ENCODE measurements around the gene HSPB9. TPM values are rescaled to one million over a fixed set of nuclear protein-coding genes. Genes with fewer than 3 reads are reported as not detected.

HSPB9 gene
- total and polyA plus RNA-seq, 9 of the 15 experiments (the other 6 are each of a cell fraction or from before 2014, with no cell fraction given), result 0.04 to 0.16 (median 0.08) TPM; not detected in 3

- TF ChIP-seq MYC (IDR thresholded peaks at IDR 0.05; ENCODE audit: low read depth, low read length) (peak; percentile 98), MYC (CRISPR knock-in tag; IDR thresholded peaks at IDR 0.05; ENCODE audit: borderline replicate concordance, low read depth) (no peak), CREB3L1 (IDR thresholded peaks at IDR 0.05; ENCODE audit: borderline replicate concordance, low read depth) (peak; percentile 76; the same call in 1 of the 2 replicates), ZNF239 (CRISPR knock-in tag; IDR thresholded peaks at IDR 0.05) (no peak)
Observed at GRCh38 chr17:42120770-42121769, 1.5 kb upstream of the HSPB9 start, which contains the start of gene KAT2A (continued).

- DNase-seq (ENCODE audit: extremely low read depth in 1 of 4, low spot score in 3 of 4) (no peak), FAIRE-seq (no peak), ATAC-seq (no peak)
- Histone ChIP-seq H3K79me2 (ENCODE audit: control insufficient read depth, insufficient read depth, low read length) (peaks cover 10% of the 10 kb centered on the region; the same call in 2 of the 3 replicates), H3K4me2 (ENCODE audit: insufficient read depth, low read length) (no peak overlapping the region), H3K9me3 (replicated peaks; ENCODE audit: control insufficient read depth, insufficient read depth, low read depth, low read length) (no peaks in the 10 kb centered on the region), H3K4me3 (no peak overlapping the region), H3K36me3 (ENCODE audit: control insufficient read depth, insufficient read depth, low read length) (peaks cover 58% of the 10 kb centered on the region), H4K20me1 (replicated peaks; ENCODE audit: control insufficient read depth, insufficient read depth, low read length) (no peaks in the 10 kb centered on the region), H3K27ac (ENCODE audit: extremely low read depth, low read depth, low read length) (no peak overlapping the region), H3K9ac (ENCODE audit: insufficient read depth in 1 of 2, low read depth in 2 of 2, low read length in 2 of 2) (no peak overlapping the region), H2AFZ (ENCODE audit: low read depth, low read length) (no peak overlapping the region), H3K4me1 (replicated peaks in 1 of 2; ENCODE audit: control insufficient read depth in 2 of 2, insufficient read depth in 2 of 2, low read length in 2 of 2) (peaks cover 13 to 34% of the 10 kb centered on the region in 2 experiments), H3K27me3 (ENCODE audit: control insufficient read depth in 2 of 2, insufficient read depth in 2 of 2, low read length in 2 of 2) (no peaks in the 10 kb centered on the region), H3K9me1 (ENCODE audit: control insufficient read depth, insufficient read depth, low read length) (peaks cover 3% of the 10 kb centered on the region)
- 92% methylated on average over 3 of the region's 3 CpGs for WGBS (ENCODE audit: insufficient coverage, low coverage, missing lambda C conversion rate)
- TF ChIP-seq MYC (IDR thresholded peaks at IDR 0.05; ENCODE audit: low read depth, low read length) (no peak), MYC (CRISPR knock-in tag; IDR thresholded peaks at IDR 0.05; ENCODE audit: borderline replicate concordance, low read depth) (no peak), POLR2A (conservative IDR thresholded peaks at IDR 0.05) (peak; percentile 30; the same call in 1 of the 2 replicates), YY1 (IDR thresholded peaks at IDR 0.05; ENCODE audit: borderline replicate concordance in 1 of 3, control insufficient read depth in 1 of 3, extremely low read depth in 1 of 3, insufficient read depth in 3 of 3, insufficient read length in 1 of 3, insufficient replicate concordance in 2 of 3, low read depth in 1 of 3, low read length in 2 of 3) (no peak), SMAD4 (CRISPR knock-in tag; conservative IDR thresholded peaks at IDR 0.05) (no peak), CTCF (IDR thresholded peaks at IDR 0.05 in 2 of 3, conservative IDR thresholded peaks at IDR 0.05 in 1 of 3; ENCODE audit: insufficient read depth in 2 of 3, low read depth in 1 of 3, low read length in 3 of 3) (peak in 2 of 3 experiments; percentile 4 to 14; a peak in 2 of 6 replicates), C11orf30 (IDR thresholded peaks at IDR 0.05; ENCODE audit: low read depth) (no peak), GTF2F1 (IDR thresholded peaks at IDR 0.05; ENCODE audit: low read depth, low read length) (no peak), SMARCB1 (IDR thresholded peaks at IDR 0.05; ENCODE audit: insufficient read length, low read depth) (no peak), NCOA4 (IDR thresholded peaks at IDR 0.05; ENCODE audit: partially characterized antibody) (no peak), MYNN (IDR thresholded peaks at IDR 0.05) (no peak), MYNN (CRISPR knock-in tag; IDR thresholded peaks at IDR 0.05) (no peak)
- POLR2A ChIA-PET, result interaction anchor here (0.6 to 0.9 kb wide), 2 partner anchors 85 to 104 kb away, joined by 3 read pairs; partner anchors contain the start of gene NKIRAS2
- CTCF ChIA-PET (ENCODE audit: low intra/inter-chr PET ratio), result no interaction called here
- intact Hi-C loops (cut with micrococcal nuclease) (no loop called here), in situ Hi-C loops (cut with MboI) (loop anchor here (25.0 kb wide), 1 partner anchor 387 kb away; the partner anchor contains the start of gene HAP1)
- BruUV-seq (replicated peaks), result no TSS peak
Observed at GRCh38 chr17:42124256-42124655, 1.7 kb downstream of the HSPB9 start.
